Upper lobe of right lung (tissue), 1 donor: Measurements from ENCODE around the gene SESN3. TPM values are rescaled to one million over a fixed set of nuclear protein-coding genes. Genes with fewer than 3 reads are reported as not detected.

Experiments
- ATAC-seq: fragments of 200-7000 bp; cut with Tn5 transposase; one replicate; pipeline ENCODE4 v1.9.1; 2020; ENCODE audit warnings: mild to moderate bottlenecking, moderate library complexity
- DNase-seq: peaks from one replicate; pipeline ENCODE4 v3.0.0-alpha.2; 2020
- H3K27ac ChIP-seq: fragments of 200-600 bp; one replicate; pipeline ENCODE4 v1.8.0; 2022
- H3K27me3 ChIP-seq: fragments of 200-600 bp; one replicate; pipeline ENCODE4 v1.8.0; 2022; ENCODE audit warnings: mild to moderate bottlenecking
- H3K36me3 ChIP-seq: fragments of 200-600 bp; one replicate; pipeline ENCODE4 v1.8.0; 2022
- H3K4me1 ChIP-seq: fragments of 200-600 bp; one replicate; pipeline ENCODE4 v1.8.0; 2022
- H3K4me3 ChIP-seq: fragments of 200-600 bp; one replicate; pipeline ENCODE4 v1.8.0; 2022; ENCODE audit warnings: mild to moderate bottlenecking
- H3K9me3 ChIP-seq: fragments of 200-600 bp; one replicate; pipeline ENCODE4 v1.8.0; 2022
- intact Hi-C: fragments of 100-400 bp; cut with DNase I; formaldehyde crosslinking; loops from one replicate; pipeline ENCODE4 v1.11.0; 2022
- total RNA-seq: library from RNA; stranded (reverse); fragmentation: NEBNext Ultra II Directional; extraction: Animal tissue kit (Norgen Biotek cat#: 25700); gene quantifications from one replicate; pipeline ENCODE4 v1.2.1, GENCODE V29; 2021
- TF ChIP-seq, protein P1 (sequence below): fragments of 200-600 bp; IDR thresholded peaks from one replicate; pipeline ENCODE4 v1.8.0; 2022; ENCODE audit warnings: antibody characterized with exemption
- donor health status: DM: no; HTN: yes; CAD: no; lungs with severe emphysema.

Gene SESN3
- total RNA-seq, 1 donor from 2014 or later: 43.5 TPM

- Histone ChIP-seq H3K4me3 (no peak overlapping the region), H3K36me3 (no peaks in the 10 kb centered on the region), H3K27me3 (no peaks in the 10 kb centered on the region), H3K9me3 (no peaks in the 10 kb centered on the region), H3K27ac (no peak overlapping the region), H3K4me1 (peaks cover 22% of the 10 kb centered on the region)
- DNase-seq: no peak
- TF ChIP-seq, protein P1, sequence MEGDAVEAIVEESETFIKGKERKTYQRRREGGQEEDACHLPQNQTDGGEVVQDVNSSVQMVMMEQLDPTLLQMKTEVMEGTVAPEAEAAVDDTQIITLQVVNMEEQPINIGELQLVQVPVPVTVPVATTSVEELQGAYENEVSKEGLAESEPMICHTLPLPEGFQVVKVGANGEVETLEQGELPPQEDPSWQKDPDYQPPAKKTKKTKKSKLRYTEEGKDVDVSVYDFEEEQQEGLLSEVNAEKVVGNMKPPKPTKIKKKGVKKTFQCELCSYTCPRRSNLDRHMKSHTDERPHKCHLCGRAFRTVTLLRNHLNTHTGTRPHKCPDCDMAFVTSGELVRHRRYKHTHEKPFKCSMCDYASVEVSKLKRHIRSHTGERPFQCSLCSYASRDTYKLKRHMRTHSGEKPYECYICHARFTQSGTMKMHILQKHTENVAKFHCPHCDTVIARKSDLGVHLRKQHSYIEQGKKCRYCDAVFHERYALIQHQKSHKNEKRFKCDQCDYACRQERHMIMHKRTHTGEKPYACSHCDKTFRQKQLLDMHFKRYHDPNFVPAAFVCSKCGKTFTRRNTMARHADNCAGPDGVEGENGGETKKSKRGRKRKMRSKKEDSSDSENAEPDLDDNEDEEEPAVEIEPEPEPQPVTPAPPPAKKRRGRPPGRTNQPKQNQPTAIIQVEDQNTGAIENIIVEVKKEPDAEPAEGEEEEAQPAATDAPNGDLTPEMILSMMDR: no peak
- intact Hi-C loops: loop anchor here (10.0 kb wide), 1 partner anchor 73 kb away; no protein-coding TSS in a partner anchor
- ATAC-seq: no peak
Measured at GRCh38 chr11:95147364-95147905, 83.6 kb downstream of the SESN3 start.

- TF ChIP-seq, protein P1: no peak
- H3K36me3 ChIP-seq: no peaks in the 10 kb centered on the region
- DNase-seq (no peak), ATAC-seq (no peak)
- intact Hi-C loops: loop anchor here (10.0 kb wide), 1 partner anchor 71 kb away; no protein-coding TSS in a partner anchor
- H3K4me1 ChIP-seq: peaks cover 17% of the 10 kb centered on the region
- no peaks in the 10 kb centered on the region for H3K27me3 ChIP-seq
- no peak overlapping the region for H3K4me3 ChIP-seq
- no peak overlapping the region for H3K27ac ChIP-seq
- H3K9me3 ChIP-seq: no peaks in the 10 kb centered on the region
Measured at GRCh38 chr11:95145430-95146060, 85.5 kb downstream of the SESN3 start.

- Histone ChIP-seq H3K4me1 (peaks cover 11% of the 10 kb centered on the region), H3K9me3 (no peaks in the 10 kb centered on the region), H3K27ac (no peak overlapping the region), H3K36me3 (no peaks in the 10 kb centered on the region), H3K4me3 (no peak overlapping the region), H3K27me3 (no peaks in the 10 kb centered on the region)
- TF ChIP-seq, protein P1: no peak
- DNase-seq (no peak), ATAC-seq (no peak)
- intact Hi-C loops: loop anchor here (10.0 kb wide), 1 partner anchor 70 kb away; no protein-coding TSS in a partner anchor
Measured at GRCh38 chr11:95144313-95145235, 86.4 kb downstream of the SESN3 start.

DNA sequence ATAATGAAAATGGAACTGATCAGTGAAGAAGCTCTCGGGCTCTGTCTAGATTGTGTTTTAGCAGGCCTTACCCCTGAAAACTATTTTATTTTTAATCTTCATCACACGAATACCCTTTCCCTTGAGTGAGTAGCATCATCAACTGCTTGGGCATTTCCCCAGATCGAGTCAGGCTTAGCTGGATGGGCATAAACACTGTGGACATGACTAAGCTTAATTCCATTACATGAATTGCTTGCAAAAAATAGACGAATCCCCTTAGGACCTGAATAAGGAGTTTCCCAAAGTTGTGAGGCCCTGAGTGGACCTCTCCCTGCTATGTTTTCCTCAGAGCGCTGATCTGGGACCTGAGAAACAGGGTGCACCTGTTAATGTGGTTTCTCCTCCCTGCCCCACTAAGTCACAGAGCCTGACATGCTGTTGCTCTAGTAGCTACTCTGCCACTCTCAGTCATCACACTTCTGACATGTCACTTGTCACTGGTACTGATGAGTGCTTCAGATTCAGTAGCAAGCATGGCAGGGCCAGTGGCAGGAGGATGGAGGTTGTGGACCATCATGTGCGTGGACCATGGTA lies 87.8 kb downstream of the SESN3 start:
- no peak for ATAC-seq
- intact Hi-C loops: loop anchor here (10.0 kb wide), 1 partner anchor 68 kb away; no protein-coding TSS in a partner anchor
- no peak for DNase-seq
- no peaks in the 10 kb centered on the region for H3K27me3 ChIP-seq
- H3K9me3 ChIP-seq: no peaks in the 10 kb centered on the region
- TF ChIP-seq, protein P1: no peak
- H3K36me3 ChIP-seq: no peaks in the 10 kb centered on the region
- H3K27ac ChIP-seq: no peak overlapping the region
- peaks cover 9% of the 10 kb centered on the region for H3K4me1 ChIP-seq
- H3K4me3 ChIP-seq: no peak overlapping the region

DNA sequence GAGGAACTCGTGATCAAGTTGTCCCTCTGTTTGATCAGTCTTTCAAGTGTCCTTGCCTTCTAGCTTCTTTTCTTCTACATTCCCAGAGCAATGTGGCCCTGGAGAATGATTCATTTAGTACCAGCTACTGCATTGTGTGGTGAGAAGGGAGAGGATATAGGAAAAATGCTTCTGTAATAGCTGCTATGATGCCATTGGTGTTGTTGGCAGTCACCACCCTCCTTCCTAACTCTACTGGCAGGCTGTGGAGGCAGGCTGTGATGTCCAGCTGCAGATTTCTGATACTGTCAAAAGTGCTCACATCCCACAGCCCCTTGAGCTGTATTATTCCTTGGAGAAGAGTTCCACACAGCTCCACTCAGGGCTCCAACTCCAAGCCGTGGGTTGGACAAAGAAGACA lies 88.6 kb downstream of the SESN3 start:
- no peak overlapping the region for H3K27ac ChIP-seq
- peaks cover 4% of the 10 kb centered on the region for H3K4me1 ChIP-seq
- DNase-seq (no peak), ATAC-seq (no peak)
- no peaks in the 10 kb centered on the region for H3K27me3 ChIP-seq
- no peaks in the 10 kb centered on the region for H3K36me3 ChIP-seq
- no peak overlapping the region for H3K4me3 ChIP-seq
- intact Hi-C loops: loop anchor here (10.0 kb wide), 1 partner anchor 68 kb away; no protein-coding TSS in a partner anchor
- TF ChIP-seq, protein P1: no peak
- no peaks in the 10 kb centered on the region for H3K9me3 ChIP-seq
